ENCODE measurements around the gene CCNT2.

Gene CCNT2

GRCh38 chr2:134979221-134979620, 60.6 kb downstream of the CCNT2 start:
- H3K27me3 ChIP-seq (ENCODE audit: insufficient read depth, low read length, poor library complexity) = no peaks in the 10 kb centered on the region
- no peak overlapping the region for H3K4me2 ChIP-seq (ENCODE audit: insufficient read depth, low read length)
- no peaks in the 10 kb centered on the region for H3K4me1 ChIP-seq (ENCODE audit: insufficient read depth, low read length)
- H3K36me3 ChIP-seq (ENCODE audit: insufficient read depth, low read length) = no peaks in the 10 kb centered on the region
- peaks cover 8% of the 10 kb centered on the region for H3K9me3 ChIP-seq (ENCODE audit: insufficient read depth, low read length, severe bottlenecking)
- H3K4me3 ChIP-seq (ENCODE audit: low read depth in 1 of 2, low read length in 2 of 2) = no peak overlapping the region
- H3K27ac ChIP-seq (ENCODE audit: low read length) = no peak overlapping the region
- no peak overlapping the region for H3K9ac ChIP-seq (ENCODE audit: low read depth, low read length)
- TF ChIP-seq CTCF (IDR thresholded peaks at IDR 0.05; ENCODE audit: borderline replicate concordance, extremely low read depth, low read length, poor library complexity, severe bottlenecking) (no peak), EZH2 (IDR thresholded peaks at IDR 0.05; ENCODE audit: borderline replicate concordance, low read depth, low read length, severe bottlenecking) (no peak)
- no peaks in the 10 kb centered on the region for H3K79me2 ChIP-seq (ENCODE audit: insufficient read depth, low read length)
- H4K20me1 ChIP-seq (ENCODE audit: insufficient read depth, low read length) = no peaks in the 10 kb centered on the region
- DNase-seq = no peak
- ATAC-seq (ENCODE audit: insufficient read depth, low read depth) = no peak
- no peak overlapping the region for H2AFZ ChIP-seq (ENCODE audit: low read depth, low read length)

- Histone ChIP-seq H3K79me2 (ENCODE audit: insufficient read depth, low read length) (no peaks in the 10 kb centered on the region), H3K4me3 (ENCODE audit: low read depth in 1 of 2, low read length in 2 of 2) (no peak overlapping the region), H2AFZ (ENCODE audit: low read depth, low read length) (no peak overlapping the region), H4K20me1 (ENCODE audit: insufficient read depth, low read length) (no peaks in the 10 kb centered on the region), H3K9me3 (ENCODE audit: insufficient read depth, low read length, severe bottlenecking) (no peaks in the 10 kb centered on the region), H3K4me1 (ENCODE audit: insufficient read depth, low read length) (no peaks in the 10 kb centered on the region), H3K9ac (ENCODE audit: low read depth, low read length) (no peak overlapping the region), H3K27me3 (ENCODE audit: insufficient read depth, low read length, poor library complexity) (no peaks in the 10 kb centered on the region), H3K27ac (ENCODE audit: low read length) (no peak overlapping the region), H3K4me2 (ENCODE audit: insufficient read depth, low read length) (no peak overlapping the region), H3K36me3 (ENCODE audit: insufficient read depth, low read length) (no peaks in the 10 kb centered on the region)
- DNase-seq (no peak), ATAC-seq (ENCODE audit: insufficient read depth, low read depth) (no peak)
- no peak for TF ChIP-seq CTCF (IDR thresholded peaks at IDR 0.05; ENCODE audit: borderline replicate concordance, extremely low read depth, low read length, poor library complexity, severe bottlenecking)
- TF ChIP-seq EZH2 (IDR thresholded peaks at IDR 0.05; ENCODE audit: borderline replicate concordance, low read depth, low read length, severe bottlenecking) = no peak
Measured at GRCh38 chr2:134980639-134981038, 62.0 kb downstream of the CCNT2 start.

- no peak for TF ChIP-seq EZH2 (IDR thresholded peaks at IDR 0.05; ENCODE audit: borderline replicate concordance, low read depth, low read length, severe bottlenecking)
- no peak for TF ChIP-seq CTCF (IDR thresholded peaks at IDR 0.05; ENCODE audit: borderline replicate concordance, extremely low read depth, low read length, poor library complexity, severe bottlenecking)
- Histone ChIP-seq H3K4me3 (ENCODE audit: low read depth in 1 of 2, low read length in 2 of 2) (no peak overlapping the region), H3K4me1 (ENCODE audit: insufficient read depth, low read length) (no peaks in the 10 kb centered on the region), H4K20me1 (ENCODE audit: insufficient read depth, low read length) (no peaks in the 10 kb centered on the region), H3K36me3 (ENCODE audit: insufficient read depth, low read length) (no peaks in the 10 kb centered on the region), H3K4me2 (ENCODE audit: insufficient read depth, low read length) (no peak overlapping the region), H3K27ac (ENCODE audit: low read length) (no peak overlapping the region), H2AFZ (ENCODE audit: low read depth, low read length) (no peak overlapping the region), H3K79me2 (ENCODE audit: insufficient read depth, low read length) (no peaks in the 10 kb centered on the region), H3K9me3 (ENCODE audit: insufficient read depth, low read length, severe bottlenecking) (no peaks in the 10 kb centered on the region), H3K9ac (ENCODE audit: low read depth, low read length) (no peak overlapping the region), H3K27me3 (ENCODE audit: insufficient read depth, low read length, poor library complexity) (no peaks in the 10 kb centered on the region)
- DNase-seq (no peak), ATAC-seq (ENCODE audit: insufficient read depth, low read depth) (peak; percentile 66)
Measured at GRCh38 chr2:134982603-134983002, 64.0 kb downstream of the CCNT2 start.

- H3K4me3 ChIP-seq (ENCODE audit: low read depth in 1 of 2, low read length in 2 of 2) = no peak overlapping the region
- H3K79me2 ChIP-seq (ENCODE audit: insufficient read depth, low read length) = no peaks in the 10 kb centered on the region
- no peak overlapping the region for H3K4me2 ChIP-seq (ENCODE audit: insufficient read depth, low read length)
- TF ChIP-seq CTCF (IDR thresholded peaks at IDR 0.05; ENCODE audit: borderline replicate concordance, extremely low read depth, low read length, poor library complexity, severe bottlenecking) = no peak
- TF ChIP-seq EZH2 (IDR thresholded peaks at IDR 0.05; ENCODE audit: borderline replicate concordance, low read depth, low read length, severe bottlenecking) = no peak
- no peak overlapping the region for H3K27ac ChIP-seq (ENCODE audit: low read length)
- no peaks in the 10 kb centered on the region for H3K4me1 ChIP-seq (ENCODE audit: insufficient read depth, low read length)
- H3K27me3 ChIP-seq (ENCODE audit: insufficient read depth, low read length, poor library complexity) = no peaks in the 10 kb centered on the region
- H3K36me3 ChIP-seq (ENCODE audit: insufficient read depth, low read length) = no peaks in the 10 kb centered on the region
- no peak overlapping the region for H3K9ac ChIP-seq (ENCODE audit: low read depth, low read length)
- H4K20me1 ChIP-seq (ENCODE audit: insufficient read depth, low read length) = no peaks in the 10 kb centered on the region
- no peak for DNase-seq
- no peak for ATAC-seq (ENCODE audit: insufficient read depth, low read depth)
- no peaks in the 10 kb centered on the region for H3K9me3 ChIP-seq (ENCODE audit: insufficient read depth, low read length, severe bottlenecking)
- H2AFZ ChIP-seq (ENCODE audit: low read depth, low read length) = no peak overlapping the region
Measured at GRCh38 chr2:134985061-134985460, 66.4 kb downstream of the CCNT2 start.

Data from DND-41 (cell line).